GM19193 (cell line): ENCODE measurements around the gene FGFRL1.

ENCODE experiments used
- POLR2A ChIP-seq: IDR thresholded peaks from 4 replicates; pipeline ENCODE4 v1.6.1; 2011; ENCODE audit not compliant: insufficient read depth, insufficient read length; ENCODE audit errors: extremely low read depth

The FGFRL1 gene

GRCh38 chr4:1019729-1020470 lies 8.5 kb downstream of the FGFRL1 start:
- TF ChIP-seq POLR2A, result no peak

GRCh38 chr4:1021386-1022050 lies 10.1 kb downstream of the FGFRL1 start:
- no peak for TF ChIP-seq POLR2A

GRCh38 chr4:1022051-1022738 lies 10.8 kb downstream of the FGFRL1 start:
- no peak for TF ChIP-seq POLR2A

DNA sequence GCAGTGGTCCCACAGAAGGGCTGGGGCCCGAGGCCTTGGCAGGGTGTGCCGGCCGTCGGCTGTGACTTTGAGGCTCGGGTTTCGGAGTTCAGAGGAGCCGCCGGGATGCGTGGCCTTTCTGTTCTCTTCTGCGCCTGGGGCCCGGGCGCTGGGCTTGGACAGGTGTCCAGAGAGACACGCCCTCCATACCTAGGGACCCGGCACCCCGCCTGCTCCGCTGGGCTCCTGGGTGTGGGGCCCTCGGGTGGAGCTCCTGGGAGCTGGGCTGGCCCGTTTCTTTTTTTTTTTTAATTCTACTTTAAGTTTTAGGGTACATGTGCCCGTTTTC lies 11.3 kb downstream of the FGFRL1 start:
- no peak for TF ChIP-seq POLR2A

DNA sequence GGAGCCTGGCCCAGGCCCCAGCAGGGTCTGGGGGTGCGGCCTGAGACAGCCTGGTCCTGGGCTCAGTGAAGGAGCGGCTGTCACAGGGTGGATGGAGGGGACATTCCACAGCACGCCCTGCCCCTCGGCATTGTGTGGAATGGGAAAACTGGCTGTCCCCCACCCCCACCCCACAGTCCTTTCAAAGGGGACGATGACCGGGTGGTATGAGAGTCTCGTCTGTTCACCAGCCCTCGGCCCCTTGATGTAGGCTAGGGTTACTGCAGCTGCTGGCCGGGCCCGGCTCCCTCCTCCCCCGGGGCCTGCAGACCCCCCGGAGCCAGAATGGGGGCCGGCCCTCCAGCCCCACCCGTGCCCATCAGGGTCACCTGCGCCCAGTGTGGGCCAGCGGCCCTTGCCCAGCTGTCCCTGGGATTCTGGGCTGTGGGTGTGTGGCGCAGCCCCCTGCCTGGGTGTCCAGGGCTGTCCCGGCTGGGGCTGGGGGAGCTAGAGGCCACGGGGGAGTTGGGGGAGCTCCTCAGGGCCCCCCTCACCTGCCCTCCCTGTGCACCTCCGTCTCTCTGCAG lies 11.7 kb downstream of the FGFRL1 start:
- TF ChIP-seq POLR2A, result no peak

DNA sequence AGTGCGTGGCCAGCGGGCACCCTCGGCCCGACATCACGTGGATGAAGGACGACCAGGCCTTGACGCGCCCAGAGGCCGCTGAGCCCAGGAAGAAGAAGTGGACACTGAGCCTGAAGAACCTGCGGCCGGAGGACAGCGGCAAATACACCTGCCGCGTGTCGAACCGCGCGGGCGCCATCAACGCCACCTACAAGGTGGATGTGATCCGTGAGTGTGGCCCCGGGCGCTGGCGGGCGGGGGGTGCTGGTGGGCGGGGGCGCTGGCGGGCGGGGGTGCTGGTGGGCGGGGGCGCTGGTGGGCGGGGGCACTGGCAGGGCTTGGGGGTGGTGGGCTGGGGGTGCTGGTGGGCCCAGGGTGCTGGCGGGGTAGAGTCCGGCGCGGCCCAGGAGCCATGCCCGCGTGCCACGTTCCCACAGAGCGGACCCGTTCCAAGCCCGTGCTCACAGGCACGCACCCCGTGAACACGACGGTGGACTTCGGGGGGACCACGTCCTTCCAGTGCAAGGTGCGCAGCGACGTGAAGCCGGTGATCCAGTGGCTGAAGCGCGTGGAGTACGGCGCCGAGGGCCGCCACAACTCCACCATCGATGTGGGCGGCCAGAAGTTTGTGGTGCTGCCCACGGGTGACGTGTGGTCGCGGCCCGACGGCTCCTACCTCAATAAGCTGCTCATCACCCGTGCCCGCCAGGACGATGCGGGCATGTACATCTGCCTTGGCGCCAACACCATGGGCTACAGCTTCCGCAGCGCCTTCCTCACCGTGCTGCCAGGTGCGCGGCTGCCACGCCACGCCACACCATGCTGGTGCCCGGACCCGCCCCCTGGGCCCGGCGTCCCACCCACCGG lies 12.7 kb downstream of the FGFRL1 start:
- no peak for TF ChIP-seq POLR2A

DNA sequence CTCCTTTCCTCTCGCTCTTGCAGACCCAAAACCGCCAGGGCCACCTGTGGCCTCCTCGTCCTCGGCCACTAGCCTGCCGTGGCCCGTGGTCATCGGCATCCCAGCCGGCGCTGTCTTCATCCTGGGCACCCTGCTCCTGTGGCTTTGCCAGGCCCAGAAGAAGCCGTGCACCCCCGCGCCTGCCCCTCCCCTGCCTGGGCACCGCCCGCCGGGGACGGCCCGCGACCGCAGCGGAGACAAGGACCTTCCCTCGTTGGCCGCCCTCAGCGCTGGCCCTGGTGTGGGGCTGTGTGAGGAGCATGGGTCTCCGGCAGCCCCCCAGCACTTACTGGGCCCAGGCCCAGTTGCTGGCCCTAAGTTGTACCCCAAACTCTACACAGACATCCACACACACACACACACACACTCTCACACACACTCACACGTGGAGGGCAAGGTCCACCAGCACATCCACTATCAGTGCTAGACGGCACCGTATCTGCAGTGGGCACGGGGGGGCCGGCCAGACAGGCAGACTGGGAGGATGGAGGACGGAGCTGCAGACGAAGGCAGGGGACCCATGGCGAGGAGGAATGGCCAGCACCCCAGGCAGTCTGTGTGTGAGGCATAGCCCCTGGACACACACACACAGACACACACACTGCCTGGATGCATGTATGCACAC lies 13.6 kb downstream of the FGFRL1 start:
- no peak for TF ChIP-seq POLR2A

GRCh38 chr4:1026115-1026514 lies 14.7 kb downstream of the FGFRL1 start:
- TF ChIP-seq POLR2A, result no peak

DNA sequence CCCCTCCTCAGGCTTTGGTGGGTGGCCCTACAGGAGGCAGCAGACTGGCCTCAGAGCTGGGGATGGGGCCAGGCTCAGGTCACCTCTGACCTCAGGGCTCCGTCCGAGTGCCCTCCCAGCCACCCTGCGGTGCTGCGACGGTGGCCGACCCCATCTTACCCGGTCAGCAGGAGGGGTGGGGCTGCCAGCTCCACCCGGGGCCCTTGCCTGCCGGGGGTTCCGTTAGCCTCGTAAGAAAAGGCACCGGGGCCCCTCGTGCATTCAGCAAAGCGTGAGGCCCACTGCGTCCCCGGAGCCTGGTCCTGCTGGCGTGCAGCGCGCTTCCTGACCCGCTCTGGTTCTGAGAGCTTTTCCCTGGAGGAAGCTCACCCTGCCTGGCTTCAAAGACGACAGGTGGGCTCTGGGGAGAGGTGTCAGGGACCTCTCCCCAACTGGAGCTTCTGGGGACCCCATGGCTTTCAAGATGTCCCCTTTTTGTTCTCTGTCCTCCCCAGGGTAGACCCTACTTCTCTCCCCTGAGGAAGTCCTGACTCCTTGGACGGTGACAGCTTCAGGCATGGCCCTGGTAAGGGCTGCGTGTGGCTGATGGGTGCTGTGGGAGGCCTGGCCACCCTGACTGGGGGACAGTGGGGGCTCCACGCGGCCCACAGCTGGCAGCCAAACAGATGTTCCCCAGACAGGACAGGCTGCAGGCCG lies 15.9 kb downstream of the FGFRL1 start:
- TF ChIP-seq POLR2A, result no peak

GRCh38 chr4:1027915-1028238 lies 16.5 kb downstream of the FGFRL1 start:
- TF ChIP-seq POLR2A, result no peak

- TF ChIP-seq POLR2A, result no peak
Observed at GRCh38 chr4:1028574-1029220, 17.3 kb downstream of the FGFRL1 start.

- no peak for TF ChIP-seq POLR2A
Observed at GRCh38 chr4:1029529-1029928, 18.1 kb downstream of the FGFRL1 start.

GRCh38 chr4:1030031-1030430 lies 18.6 kb downstream of the FGFRL1 start:
- no peak for TF ChIP-seq POLR2A
